Pancreas (tissue), 10 donors: ENCODE data around the gene SLC24A3. TPM values are rescaled to one million over a fixed set of nuclear protein-coding genes. Genes with fewer than 3 reads are reported as not detected.

ENCODE experiments used
- ATAC-seq, 4 donors: fragments of 200-7000 bp; cut with Tn5 transposase; one replicate each; pipeline versions ENCODE4 v1.8.0 to v1.9.1; 2020; ENCODE audit warnings: mild to moderate bottlenecking in 4 of 4, moderate library complexity in 4 of 4
- DNase-seq, 6 donors: peaks; one replicate each; pipeline ENCODE4 v3.0.0-alpha.2; 2020
- FAIRE-seq: peaks from 2 replicates; lab custom pipeline; 2012; peaks lifted over from hg19 to GRCh38; lab: Jason Lieb, UNC
- H3K27ac ChIP-seq, 4 donors: fragments of 200-600 bp; sonication (generic); 1 replicate in 3 of 4; 2 replicates in 1 of 4; pipeline versions ENCODE4 v1.5.0 to v1.8.0; 2020
- H3K27me3 ChIP-seq, 4 donors: fragments of 200-600 bp; one replicate each; pipeline ENCODE4 v1.8.0; 2021
- H3K36me3 ChIP-seq, 3 donors: fragments of 200-600 bp; sonication (generic) in 1 of 3; one replicate each; pipeline versions ENCODE4 v1.5.0 to v1.8.0; 2020 to 2021
- H3K4me1 ChIP-seq, 3 donors: fragments of 200-600 bp; one replicate each; pipeline ENCODE4 v1.8.0; 2021
- H3K4me3 ChIP-seq, 4 donors: fragments of 200-600 bp; sonication (generic) in 2 of 4; one replicate each; pipeline versions ENCODE4 v1.5.0 to v1.8.0; 2020 to 2021
- H3K9me3 ChIP-seq, 4 donors: fragments of 200-600 bp; one replicate each; pipeline ENCODE4 v1.8.0; 2021
- CTCF ChIP-seq, 4 donors: fragments of 200-600 bp; sonication (generic) in 3 of 4; IDR thresholded peaks; one replicate each; pipeline versions ENCODE4 v1.5.0 to v1.8.0; 2021; ENCODE audit warnings: antibody characterized with exemption in 4 of 4
- WGBS, 2 donors: extraction: QIAGEN DNeasy Blood & Tissue Kit; methylation state at CpG; one replicate each; pipeline ENCODE4 v1.1.7; 2013; 5-methylcytosine and 5-hydroxymethylcytosine counted together
- intact Hi-C, 3 donors: fragments of 100-400 bp; cut with DNase I; formaldehyde crosslinking; loops; one replicate each; pipeline versions ENCODE4 v1.11.1 to v1.14.2; 2022
- polyA plus RNA-seq, 2 donors: library from polyadenylated mRNA; stranded (reverse); fragments of 200-250 nt; gene quantifications; one replicate each; pipeline ENCODE4 v1.2.3, GENCODE V29; 2013
- total RNA-seq, 6 donors: library from RNA; stranded (reverse); fragmentation: NEBNext Ultra II Directional in 4 of 6; extraction: Animal tissue kit (Norgen Biotek cat#: 25700) in 4 of 6; gene quantifications; one replicate each; pipeline versions ENCODE4 v1.2.1 to v1.2.4, GENCODE V29; 2021 to 2023
- donor health status: healthy with polysubstance abuse.
- donor health status: DM: no; HTN: no; CAD: no; lungs with moderate emphysema.
- donor health status: DM: no; HTN: no; CAD: no.
- donor health status: control.
- donor health status: control.
- donor health status: Bipolar disorder and iron deficiency.
- donor health status: DM: yes; HTN: yes; CAD: no.
- donor health status: DM: no; HTN: no; CAD: no.
- donor health status: DM: no; HTN: no; CAD: no.
- donor health status: DM: yes; HTN: yes; CAD: no.

Gene SLC24A3
- total and polyA plus RNA-seq, 8 donors, result 0.28 to 0.87 (median 0.49) TPM

- intact Hi-C loops, result loop anchor here in 1 of 3 donors (10.0 kb wide), 1 partner anchor 356 kb away; no protein-coding TSS in a partner anchor
- ATAC-seq (no peak), DNase-seq (no peak), FAIRE-seq (no peak)
- no peak overlapping the region for H3K4me3 ChIP-seq
- H3K27me3 ChIP-seq, result peaks cover 0 to 5% (median 0%) of the 10 kb centered on the region in 4 donors
- H3K36me3 ChIP-seq, result no peaks in the 10 kb centered on the region
- no peak for TF ChIP-seq CTCF (IDR thresholded peaks at IDR 0.05)
- WGBS, 2 donors, result 45 to 49% methylated on average over 2 of the region's 2 CpGs
- no peaks in the 10 kb centered on the region for H3K4me1 ChIP-seq
- H3K27ac ChIP-seq, result no peak overlapping the region
- no peaks in the 10 kb centered on the region for H3K9me3 ChIP-seq
Observed at GRCh38 chr20:19218411-19218810, 6.0 kb downstream of the SLC24A3 start.

GRCh38 chr20:19222520-19223040 lies 10.1 kb downstream of the SLC24A3 start:
- no peak for DNase-seq
- no peak overlapping the region for H3K27ac ChIP-seq
- intact Hi-C loops, result no loop called here
- no peaks in the 10 kb centered on the region for H3K4me1 ChIP-seq
- no peak for ATAC-seq
- H3K9me3 ChIP-seq, result no peaks in the 10 kb centered on the region
- no peaks in the 10 kb centered on the region for H3K27me3 ChIP-seq
- H3K4me3 ChIP-seq, result no peak overlapping the region
- TF ChIP-seq CTCF (IDR thresholded peaks at IDR 0.05), result no peak
- FAIRE-seq, result no peak
- H3K36me3 ChIP-seq, result no peaks in the 10 kb centered on the region
- WGBS, 2 donors, result 52 to 54% methylated on average over 2 of the region's 2 CpGs

- Histone ChIP-seq H3K4me1 (no peaks in the 10 kb centered on the region), H3K4me3 (no peak overlapping the region), H3K36me3 (no peaks in the 10 kb centered on the region), H3K27ac (no peak overlapping the region), H3K9me3 (no peaks in the 10 kb centered on the region), H3K27me3 (no peaks in the 10 kb centered on the region)
- DNase-seq (no peak), ATAC-seq (no peak), FAIRE-seq (no peak)
- WGBS, 2 donors, result 64 to 84% methylated on average over 7 of the region's 7 CpGs
- intact Hi-C loops, result no loop called here
- no peak for TF ChIP-seq CTCF (IDR thresholded peaks at IDR 0.05)
Observed at GRCh38 chr20:19223640-19224039, 11.2 kb downstream of the SLC24A3 start.

- TF ChIP-seq CTCF (IDR thresholded peaks at IDR 0.05), result no peak
- 67 to 68% methylated on average over 6 of the region's 6 CpGs for WGBS, 2 donors
- intact Hi-C loops, result no loop called here
- no peak for DNase-seq
- no peak for FAIRE-seq
- Histone ChIP-seq H3K9me3 (no peaks in the 10 kb centered on the region), H3K4me3 (no peak overlapping the region), H3K36me3 (no peaks in the 10 kb centered on the region), H3K27me3 (peaks cover 0 to 5% (median 0%) of the 10 kb centered on the region in 4 donors), H3K27ac (no peak overlapping the region), H3K4me1 (no peaks in the 10 kb centered on the region)
- no peak for ATAC-seq
Observed at GRCh38 chr20:19231359-19232035, 19.1 kb downstream of the SLC24A3 start.
